Progenitor cell of endocrine pancreas (in vitro differentiated cells): Measurements from ENCODE around the gene ENAH. TPM values are rescaled to one million over a fixed set of nuclear protein-coding genes. Genes with fewer than 3 reads are reported as not detected.
A peak's percentile ranks its signal among the peaks of the same experiment; 100 is the strongest.

Experiments
- DNase-seq: peaks from one replicate; pipeline ENCODE4 v3.0.0; 2021; ENCODE audit warnings: low spot score; ENCODE audit not compliant: unreplicated experiment
- H3K27ac Mint-ChIP-seq: 2 replicates; pipeline ENCODE4 v1.8.0; 2021; ENCODE audit warnings: mild to moderate bottlenecking, moderate library complexity, mixed read lengths
- H3K27me3 Mint-ChIP-seq: 2 replicates; pipeline ENCODE4 v1.8.0; 2021; ENCODE audit warnings: mixed read lengths
- H3K36me3 Mint-ChIP-seq: 2 replicates; pipeline ENCODE4 v1.8.0; 2022; ENCODE audit warnings: mixed read lengths; ENCODE audit not compliant: insufficient read depth
- H3K4me1 Mint-ChIP-seq: 2 replicates; pipeline ENCODE4 v1.8.0; 2021; ENCODE audit warnings: low read depth, mixed read lengths
- H3K4me3 Mint-ChIP-seq: 2 replicates; pipeline ENCODE4 v1.8.0; 2021; ENCODE audit warnings: low read depth, mild to moderate bottlenecking, moderate library complexity, mixed read lengths
- H3K9me3 Mint-ChIP-seq: 2 replicates; pipeline ENCODE4 v1.8.0; 2021; ENCODE audit warnings: low read depth, mixed read lengths
- CTCF ChIP-seq: fragments of 200-600 bp; sonication (generic); IDR thresholded peaks from one replicate; pipeline ENCODE4 v1.5.0; 2021; ENCODE audit warnings: antibody characterized with exemption, mild to moderate bottlenecking; ENCODE audit not compliant: unreplicated experiment
- total RNA-seq: library from RNA; stranded (reverse); gene quantifications from 2 replicates; pipeline ENCODE4 v1.2.1, GENCODE V29; 2021

ENAH gene
- total RNA-seq, 1 donor from 2014 or later = 217 TPM

DNA sequence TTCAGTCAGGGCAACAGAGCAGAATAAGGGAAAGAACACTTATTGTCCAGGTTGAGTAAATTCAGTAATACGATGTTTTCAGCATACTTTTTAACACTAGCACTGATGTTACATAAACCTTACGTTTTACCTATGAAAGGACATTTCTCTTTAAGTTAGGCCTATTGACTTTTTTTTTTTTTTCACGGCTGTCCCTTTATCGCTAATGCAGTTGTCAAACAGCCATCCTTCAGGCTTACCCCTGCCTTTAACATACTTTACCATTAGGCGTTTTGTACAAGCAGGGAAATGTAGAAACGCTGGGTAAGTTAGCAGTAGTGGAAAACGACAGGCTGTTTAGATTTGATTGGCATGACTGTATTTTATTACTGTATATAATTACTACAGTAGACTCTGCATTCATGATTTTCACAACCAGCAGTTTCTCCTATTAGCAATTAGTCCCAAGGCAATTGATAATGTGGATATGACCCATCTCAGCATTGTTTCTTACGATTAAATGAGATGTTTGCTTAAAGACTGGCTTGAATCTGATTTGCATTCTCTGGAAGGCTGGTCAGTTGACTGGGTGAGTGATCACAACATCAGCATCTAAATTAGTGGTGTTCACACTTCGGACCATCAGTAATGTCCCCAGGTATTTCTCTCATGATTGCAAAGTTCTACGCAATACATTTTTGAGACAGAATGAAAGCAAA, 115.2 kb downstream of the ENAH start:
- DNase-seq = no peak
- TF ChIP-seq CTCF = no peak
- Mint-ChIP-seq H3K4me1 (peaks cover 43% of the 10 kb centered on the region), H3K4me3 (no peak overlapping the region), H3K27ac (no peak overlapping the region), H3K36me3 (peaks cover 2% of the 10 kb centered on the region), H3K9me3 (no peaks in the 10 kb centered on the region), H3K27me3 (no peaks in the 10 kb centered on the region)

GRCh38 chr1:225535280-225535679, 117.6 kb downstream of the ENAH start:
- Mint-ChIP-seq H3K36me3 (no peaks in the 10 kb centered on the region), H3K27ac (no peak overlapping the region), H3K9me3 (no peaks in the 10 kb centered on the region), H3K4me3 (no peak overlapping the region), H3K27me3 (no peaks in the 10 kb centered on the region), H3K4me1 (peaks cover 46% of the 10 kb centered on the region)
- TF ChIP-seq CTCF = no peak
- DNase-seq = no peak

- no peak for TF ChIP-seq CTCF
- Mint-ChIP-seq H3K4me3 (no peak overlapping the region), H3K9me3 (no peaks in the 10 kb centered on the region), H3K27me3 (no peaks in the 10 kb centered on the region), H3K27ac (peak overlapping the region; percentile 35), H3K36me3 (no peaks in the 10 kb centered on the region), H3K4me1 (peaks cover 46% of the 10 kb centered on the region)
- DNase-seq = no peak
These were observed 118.2 kb downstream of the ENAH start for GRCh38 chr1:225534772-225535171.

DNA sequence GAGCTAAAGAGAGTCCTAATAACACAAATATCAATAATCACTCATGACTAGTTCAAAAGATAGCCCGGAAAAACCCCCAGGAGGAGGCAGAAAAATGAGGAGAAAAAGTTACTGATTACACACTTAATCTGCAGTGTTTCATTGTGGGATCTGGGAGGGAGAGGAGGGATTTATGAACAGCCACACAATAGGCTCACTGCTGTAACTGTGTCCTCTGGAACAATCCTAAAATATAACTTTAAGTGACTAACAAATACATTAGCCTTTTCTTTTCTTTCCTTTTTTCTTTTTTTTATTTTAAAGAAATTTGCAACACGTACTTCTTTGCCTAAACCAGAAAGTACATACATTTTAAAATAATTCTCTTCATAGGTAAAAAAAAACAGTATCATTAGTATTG, 118.8 kb downstream of the ENAH start:
- no peak for TF ChIP-seq CTCF
- Mint-ChIP-seq H3K27ac (no peak overlapping the region), H3K4me1 (peaks cover 41% of the 10 kb centered on the region), H3K4me3 (no peak overlapping the region), H3K9me3 (no peaks in the 10 kb centered on the region), H3K36me3 (no peaks in the 10 kb centered on the region), H3K27me3 (no peaks in the 10 kb centered on the region)
- DNase-seq = no peak

- Mint-ChIP-seq H3K4me3 (no peak overlapping the region), H3K27me3 (no peaks in the 10 kb centered on the region), H3K36me3 (no peaks in the 10 kb centered on the region), H3K4me1 (peaks cover 35% of the 10 kb centered on the region), H3K9me3 (no peaks in the 10 kb centered on the region), H3K27ac (peak overlapping the region; percentile 85)
- DNase-seq = no peak
- TF ChIP-seq CTCF = no peak
These were observed 119.7 kb downstream of the ENAH start for GRCh38 chr1:225533238-225533637.
